OCI-LY7 (cell line): ENCODE measurements around the gene C6orf141.

Source experiments
- CTCF ChIP-seq: fragments of 200-600 bp; sonication (generic); conservative IDR thresholded peaks from 2 replicates; pipeline ENCODE4 v1.5.1; 2014; ENCODE audit warnings: mild to moderate bottlenecking, antibody characterized with exemption, low read length, moderate library complexity, mixed read lengths
- EZH2phosphoT487 ChIP-seq: fragments of 200-600 bp; sonication (generic); IDR thresholded peaks from 2 replicates; pipeline ENCODE4 v1.6.1; 2018; ENCODE audit warnings: low read depth, borderline replicate concordance, mild to moderate bottlenecking, mixed run types, antibody characterized with exemption, low read length, moderate library complexity, mixed read lengths

GRCh38 chr6:49576618-49577017, 26.1 kb downstream of the C6orf141 start:
- no peak for TF ChIP-seq CTCF
- TF ChIP-seq EZH2phosphoT487 = no peak
